ENCODE measurements around the gene TGM2.
"Not testable (repeated sequence)": the region's sequence is repeated elsewhere in the genome, so short reads cannot be mapped to it uniquely, and the experiment has no call there.

The TGM2 gene

GRCh38 chr20:38115205-38115604 lies 49.9 kb downstream of the TGM2 start:
- Mint-ChIP-seq H3K27ac (no peak overlapping the region), H3K9me3 (no peaks in the 10 kb centered on the region), H3K27me3 (no peaks in the 10 kb centered on the region), H3K4me3 (no peak overlapping the region), H3K36me3 (no peaks in the 10 kb centered on the region), H3K4me1 (no peaks in the 10 kb centered on the region)

GRCh38 chr20:38114353-38114791 lies 50.7 kb downstream of the TGM2 start:
- H3K36me3 Mint-ChIP-seq, result no peaks in the 10 kb centered on the region
- no peaks in the 10 kb centered on the region for H3K4me1 Mint-ChIP-seq
- no peaks in the 10 kb centered on the region for H3K9me3 Mint-ChIP-seq
- no peaks in the 10 kb centered on the region for H3K27me3 Mint-ChIP-seq
- H3K4me3 Mint-ChIP-seq, result no peak overlapping the region
- no peak overlapping the region for H3K27ac Mint-ChIP-seq

GRCh38 chr20:38113401-38114325 lies 51.4 kb downstream of the TGM2 start:
- Mint-ChIP-seq H3K36me3 (no peaks in the 10 kb centered on the region), H3K4me1 (no peaks in the 10 kb centered on the region), H3K27ac (no peak overlapping the region), H3K4me3 (no peak overlapping the region), H3K9me3 (no peaks in the 10 kb centered on the region), H3K27me3 (no peaks in the 10 kb centered on the region)

GRCh38 chr20:38112930-38113294 lies 52.2 kb downstream of the TGM2 start:
- H3K27me3 Mint-ChIP-seq, result no peaks in the 10 kb centered on the region
- no peak overlapping the region for H3K27ac Mint-ChIP-seq
- no peak overlapping the region for H3K4me3 Mint-ChIP-seq
- no peaks in the 10 kb centered on the region for H3K36me3 Mint-ChIP-seq
- no peaks in the 10 kb centered on the region for H3K4me1 Mint-ChIP-seq
- H3K9me3 Mint-ChIP-seq, result no peaks in the 10 kb centered on the region

GRCh38 chr20:38112261-38112929 lies 52.7 kb downstream of the TGM2 start:
- no peaks in the 10 kb centered on the region for H3K36me3 Mint-ChIP-seq
- H3K27me3 Mint-ChIP-seq, result no peaks in the 10 kb centered on the region
- no peaks in the 10 kb centered on the region for H3K4me1 Mint-ChIP-seq
- no peak overlapping the region for H3K4me3 Mint-ChIP-seq
- H3K9me3 Mint-ChIP-seq, result no peaks in the 10 kb centered on the region
- H3K27ac Mint-ChIP-seq, result no peak overlapping the region

GRCh38 chr20:38111366-38112232 lies 53.5 kb downstream of the TGM2 start:
- H3K27ac Mint-ChIP-seq, result no peak overlapping the region
- H3K9me3 Mint-ChIP-seq, result no peaks in the 10 kb centered on the region
- no peaks in the 10 kb centered on the region for H3K36me3 Mint-ChIP-seq
- H3K4me3 Mint-ChIP-seq, result no peak overlapping the region
- no peaks in the 10 kb centered on the region for H3K27me3 Mint-ChIP-seq
- H3K4me1 Mint-ChIP-seq, result no peaks in the 10 kb centered on the region

GRCh38 chr20:38110525-38111178 lies 54.4 kb downstream of the TGM2 start:
- Mint-ChIP-seq H3K27me3 (no peaks in the 10 kb centered on the region), H3K36me3 (no peaks in the 10 kb centered on the region), H3K9me3 (no peaks in the 10 kb centered on the region), H3K4me1 (no peaks in the 10 kb centered on the region), H3K4me3 (no peak overlapping the region), H3K27ac (no peak overlapping the region)

GRCh38 chr20:38109591-38110524 lies 55.2 kb downstream of the TGM2 start:
- Mint-ChIP-seq H3K4me3 (no peak overlapping the region), H3K9me3 (no peaks in the 10 kb centered on the region), H3K36me3 (no peaks in the 10 kb centered on the region), H3K27ac (no peak overlapping the region), H3K27me3 (no peaks in the 10 kb centered on the region), H3K4me1 (no peaks in the 10 kb centered on the region)

- no peak overlapping the region for H3K4me3 Mint-ChIP-seq
- H3K36me3 Mint-ChIP-seq, result no peaks in the 10 kb centered on the region
- no peaks in the 10 kb centered on the region for H3K27me3 Mint-ChIP-seq
- H3K4me1 Mint-ChIP-seq, result no peaks in the 10 kb centered on the region
- H3K9me3 Mint-ChIP-seq, result no peaks in the 10 kb centered on the region
- H3K27ac Mint-ChIP-seq, result no peak overlapping the region
Observed at GRCh38 chr20:38108986-38109541, 56.0 kb downstream of the TGM2 start.

GRCh38 chr20:38108438-38108985 lies 56.6 kb downstream of the TGM2 start:
- Mint-ChIP-seq H3K27me3 (no peaks in the 10 kb centered on the region), H3K36me3 (no peaks in the 10 kb centered on the region), H3K4me1 (no peaks in the 10 kb centered on the region), H3K9me3 (no peaks in the 10 kb centered on the region), H3K27ac (no peak overlapping the region), H3K4me3 (no peak overlapping the region)

GRCh38 chr20:38107916-38108315 lies 57.2 kb downstream of the TGM2 start:
- H3K27ac Mint-ChIP-seq, H3K4me3 Mint-ChIP-seq, H3K27me3 Mint-ChIP-seq, H3K9me3 Mint-ChIP-seq, H3K4me1 Mint-ChIP-seq, H3K36me3 Mint-ChIP-seq: not testable (repeated sequence)

- not testable (repeated sequence) for H3K27ac Mint-ChIP-seq, H3K27me3 Mint-ChIP-seq, H3K4me1 Mint-ChIP-seq, H3K9me3 Mint-ChIP-seq, H3K36me3 Mint-ChIP-seq, H3K4me3 Mint-ChIP-seq
Observed at GRCh38 chr20:38107386-38107785, 57.7 kb downstream of the TGM2 start.

- Mint-ChIP-seq H3K36me3 (no peaks in the 10 kb centered on the region), H3K4me1 (no peaks in the 10 kb centered on the region), H3K27me3 (no peaks in the 10 kb centered on the region), H3K27ac (no peak overlapping the region), H3K4me3 (no peak overlapping the region), H3K9me3 (no peaks in the 10 kb centered on the region)
Observed at GRCh38 chr20:38106461-38106860, 58.6 kb downstream of the TGM2 start.

- Mint-ChIP-seq H3K27me3 (no peaks in the 10 kb centered on the region), H3K9me3 (peaks cover 13% of the 10 kb centered on the region), H3K27ac (no peak overlapping the region), H3K36me3 (peaks cover 13% of the 10 kb centered on the region), H3K4me1 (no peaks in the 10 kb centered on the region), H3K4me3 (no peak overlapping the region)
Observed at GRCh38 chr20:38104285-38104684, 60.8 kb downstream of the TGM2 start.
